Spleen (tissue), 7 donors: ENCODE data around the gene ZNF485.

Experiments used
- POLR2A ChIP-seq, 3 donors: fragments of 450-650 bp; IDR thresholded peaks; one replicate each; pipeline ENCODE4 v1.5.1; 2017; ENCODE audit warnings: antibody characterized with exemption in 3 of 3, mild to moderate bottlenecking in 1 of 3
- TF ChIP-seq, protein P1 (sequence below), 11 experiments: fragments of 200-600 bp in 7 of 11; fragments of 450-650 bp in 4 of 11; sonication (generic) in 4 of 11; IDR thresholded peaks in 8 of 11; conservative IDR thresholded peaks in 3 of 11; 1 replicate in 7 of 11; 2 replicates in 4 of 11; pipeline versions ENCODE4 v1.4.0 to v1.8.0; 2016 to 2021; ENCODE audit warnings: antibody characterized with exemption in 11 of 11, inconsistent platforms in 4 of 11, mild to moderate bottlenecking in 1 of 11
- donor health status: DM: no; HTN: no; CAD: no; lungs with moderate emphysema.
- donor health status: DM: no; HTN: no; CAD: no.
- donor health status: DM: no; HTN: no; CAD: no.

GRCh38 chr10:43607199-43607573, 948 bp downstream of the ZNF485 start:
- TF ChIP-seq, protein P1, sequence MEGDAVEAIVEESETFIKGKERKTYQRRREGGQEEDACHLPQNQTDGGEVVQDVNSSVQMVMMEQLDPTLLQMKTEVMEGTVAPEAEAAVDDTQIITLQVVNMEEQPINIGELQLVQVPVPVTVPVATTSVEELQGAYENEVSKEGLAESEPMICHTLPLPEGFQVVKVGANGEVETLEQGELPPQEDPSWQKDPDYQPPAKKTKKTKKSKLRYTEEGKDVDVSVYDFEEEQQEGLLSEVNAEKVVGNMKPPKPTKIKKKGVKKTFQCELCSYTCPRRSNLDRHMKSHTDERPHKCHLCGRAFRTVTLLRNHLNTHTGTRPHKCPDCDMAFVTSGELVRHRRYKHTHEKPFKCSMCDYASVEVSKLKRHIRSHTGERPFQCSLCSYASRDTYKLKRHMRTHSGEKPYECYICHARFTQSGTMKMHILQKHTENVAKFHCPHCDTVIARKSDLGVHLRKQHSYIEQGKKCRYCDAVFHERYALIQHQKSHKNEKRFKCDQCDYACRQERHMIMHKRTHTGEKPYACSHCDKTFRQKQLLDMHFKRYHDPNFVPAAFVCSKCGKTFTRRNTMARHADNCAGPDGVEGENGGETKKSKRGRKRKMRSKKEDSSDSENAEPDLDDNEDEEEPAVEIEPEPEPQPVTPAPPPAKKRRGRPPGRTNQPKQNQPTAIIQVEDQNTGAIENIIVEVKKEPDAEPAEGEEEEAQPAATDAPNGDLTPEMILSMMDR (IDR thresholded peaks at IDR 0.05 in 8 of 11, conservative IDR thresholded peaks at IDR 0.05 in 3 of 11), result no peak
- no peak for TF ChIP-seq POLR2A (IDR thresholded peaks at IDR 0.05)
